ENCODE results near the gene PIK3R2. TPM values are rescaled to one million over a fixed set of nuclear protein-coding genes. Genes with fewer than 3 reads are reported as not detected.
A peak's percentile ranks its signal among the peaks of the same experiment; 100 is the strongest.

The PIK3R2 gene
- total RNA-seq, 1 donor from 2014 or later, result 61.2 TPM

DNA sequence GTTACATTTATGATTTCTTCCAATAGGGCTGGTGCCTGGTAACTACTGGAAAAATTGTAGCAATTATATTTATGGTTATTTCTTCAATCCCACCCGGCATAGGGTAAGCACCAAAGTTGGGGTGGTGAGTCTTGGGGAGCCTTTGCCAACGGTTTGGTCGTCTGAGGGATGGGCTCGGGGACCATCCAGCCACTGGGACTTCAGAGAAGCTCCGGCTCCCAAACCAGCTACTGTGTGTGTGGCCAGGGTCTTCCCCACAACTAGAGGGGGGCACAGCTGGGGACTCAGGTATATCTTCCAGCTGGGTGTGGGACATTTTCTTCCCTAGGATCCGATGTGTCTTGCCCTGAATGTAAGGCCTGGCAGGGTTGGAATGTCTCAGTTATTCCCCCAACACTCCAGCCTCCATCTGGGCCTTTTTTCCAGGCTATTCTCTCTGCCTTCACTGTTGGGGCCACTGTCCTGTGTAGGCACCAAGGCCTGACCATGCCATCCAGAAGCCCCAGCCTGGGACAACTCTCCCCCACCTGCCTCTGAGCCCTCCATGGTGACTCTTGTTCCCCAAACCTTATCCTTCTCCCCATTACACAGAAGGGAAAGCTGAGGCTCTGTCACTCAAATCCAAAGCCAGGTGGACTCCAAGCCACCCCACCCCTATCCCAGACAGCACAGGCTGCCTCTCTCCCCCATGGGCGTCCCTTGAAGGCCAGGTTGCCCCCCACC is 19.5 kb downstream of the PIK3R2 start:
- Mint-ChIP-seq H3K27me3 (peaks cover 22% of the 10 kb centered on the region), H3K4me3 (ENCODE audit: low read depth) (no peak overlapping the region), H3K36me3 (ENCODE audit: insufficient read depth) (peaks cover 18% of the 10 kb centered on the region), H3K4me1 (ENCODE audit: low read depth) (no peaks in the 10 kb centered on the region), H3K9me3 (ENCODE audit: low read depth) (no peaks in the 10 kb centered on the region), H3K27ac (no peak overlapping the region)
- TF ChIP-seq CTCF (IDR thresholded peaks at IDR 0.05; ENCODE audit: unreplicated experiment), result no peak
- DNase-seq (ENCODE audit: low spot score, unreplicated experiment), result no peak

DNA sequence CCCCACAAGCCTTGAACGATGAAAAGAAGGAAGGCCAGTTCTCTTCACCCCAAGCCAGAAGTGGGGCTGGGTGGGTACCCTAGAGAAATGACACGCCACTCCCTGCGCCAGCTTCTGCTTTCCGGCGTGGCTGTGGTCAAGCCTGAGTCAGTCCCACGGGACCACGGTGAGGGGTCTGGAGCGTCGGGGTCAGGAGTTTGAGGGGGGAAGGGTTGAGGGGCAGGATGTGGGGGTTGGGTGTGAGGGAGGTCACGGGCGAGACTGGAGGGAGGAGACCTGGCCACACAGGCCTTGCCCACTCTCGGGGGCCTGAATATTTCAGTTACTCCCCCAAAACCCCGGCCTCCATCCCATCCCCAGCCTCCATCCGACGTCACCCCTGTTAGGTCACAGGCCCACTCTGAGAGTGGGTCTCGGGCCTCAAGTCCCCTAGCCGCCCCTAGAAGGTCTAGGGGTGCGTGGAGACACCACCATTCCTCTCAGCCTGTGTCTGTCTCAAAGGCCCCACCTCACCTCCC is 20.1 kb downstream of the PIK3R2 start:
- Mint-ChIP-seq H3K9me3 (ENCODE audit: low read depth) (no peaks in the 10 kb centered on the region), H3K4me1 (ENCODE audit: low read depth) (no peaks in the 10 kb centered on the region), H3K36me3 (ENCODE audit: insufficient read depth) (peaks cover 15% of the 10 kb centered on the region), H3K27ac (no peak overlapping the region), H3K4me3 (ENCODE audit: low read depth) (no peak overlapping the region), H3K27me3 (peaks cover 22% of the 10 kb centered on the region)
- DNase-seq (ENCODE audit: low spot score, unreplicated experiment), result no peak
- TF ChIP-seq CTCF (IDR thresholded peaks at IDR 0.05; ENCODE audit: unreplicated experiment), result no peak

DNA sequence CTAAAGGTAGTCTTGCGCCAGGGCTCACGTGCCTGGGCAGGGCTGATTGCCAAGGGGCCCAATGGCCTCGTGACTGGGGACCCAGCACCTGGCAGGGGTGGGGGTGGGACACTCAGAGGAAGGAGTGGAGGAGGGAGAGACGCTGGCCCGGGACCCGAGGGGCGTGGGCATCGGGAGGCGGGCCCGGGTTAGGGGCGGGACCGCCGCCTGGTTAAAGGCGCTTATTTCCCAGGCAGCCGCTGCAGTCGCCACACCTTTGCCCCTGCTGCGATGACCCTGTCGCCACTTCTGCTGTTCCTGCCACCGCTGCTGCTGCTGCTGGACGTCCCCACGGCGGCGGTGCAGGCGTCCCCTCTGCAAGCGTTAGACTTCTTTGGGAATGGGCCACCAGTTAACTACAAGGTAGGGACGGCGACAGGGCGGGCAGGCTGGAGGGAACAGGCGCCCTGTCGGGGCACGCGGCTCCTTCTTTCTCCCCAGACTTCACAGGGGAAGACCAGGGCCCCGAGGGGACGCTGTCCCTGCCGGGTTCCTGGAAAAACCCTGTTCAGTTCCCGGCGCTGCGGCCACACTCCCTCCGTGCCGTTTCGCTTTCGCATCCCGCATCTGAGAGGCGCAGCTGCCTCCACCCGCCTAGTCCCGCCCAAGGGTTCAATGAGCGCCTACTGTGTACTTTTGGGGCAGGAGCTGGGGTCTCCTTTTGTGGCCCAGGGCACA is 20.8 kb downstream of the PIK3R2 start, which contains the start of gene IFI30:
Gene IFI30, plus strand, starts transcription at position 242 of the 717 bp plus-strand sequence. Its CDS starts 29 bp downstream, at position 271.
- Mint-ChIP-seq H3K27ac (no peak within 1 kb of the TSS), H3K4me3 (ENCODE audit: low read depth) (peak within 1 kb of the TSS; percentile 38), H3K4me1 (ENCODE audit: low read depth) (no peaks in the 10 kb centered on the region), H3K36me3 (ENCODE audit: insufficient read depth) (peaks cover 12% of the 10 kb centered on the region), H3K27me3 (peaks cover 22% of the 10 kb centered on the region), H3K9me3 (ENCODE audit: low read depth) (no peaks in the 10 kb centered on the region)
- no peak for TF ChIP-seq CTCF (IDR thresholded peaks at IDR 0.05; ENCODE audit: unreplicated experiment)
- DNase-seq (ENCODE audit: low spot score, unreplicated experiment), result no peak

- Mint-ChIP-seq H3K36me3 (ENCODE audit: insufficient read depth) (peaks cover 11% of the 10 kb centered on the region), H3K27me3 (peaks cover 22% of the 10 kb centered on the region), H3K4me1 (ENCODE audit: low read depth) (no peaks in the 10 kb centered on the region), H3K27ac (no peak overlapping the region), H3K9me3 (ENCODE audit: low read depth) (no peaks in the 10 kb centered on the region), H3K4me3 (ENCODE audit: low read depth) (no peak overlapping the region)
- TF ChIP-seq CTCF (IDR thresholded peaks at IDR 0.05; ENCODE audit: unreplicated experiment), result no peak
- DNase-seq (ENCODE audit: low spot score, unreplicated experiment), result no peak
Measured at GRCh38 chr19:18174983-18175382, 22.0 kb downstream of the PIK3R2 start.
